ENCODE data around the gene ARHGAP15. TPM values are rescaled to one million over a fixed set of nuclear protein-coding genes. Genes with fewer than 3 reads are reported as not detected.

The ARHGAP15 gene
- total RNA-seq, 1 experiment from 2014 or later: 0.42 TPM

DNA sequence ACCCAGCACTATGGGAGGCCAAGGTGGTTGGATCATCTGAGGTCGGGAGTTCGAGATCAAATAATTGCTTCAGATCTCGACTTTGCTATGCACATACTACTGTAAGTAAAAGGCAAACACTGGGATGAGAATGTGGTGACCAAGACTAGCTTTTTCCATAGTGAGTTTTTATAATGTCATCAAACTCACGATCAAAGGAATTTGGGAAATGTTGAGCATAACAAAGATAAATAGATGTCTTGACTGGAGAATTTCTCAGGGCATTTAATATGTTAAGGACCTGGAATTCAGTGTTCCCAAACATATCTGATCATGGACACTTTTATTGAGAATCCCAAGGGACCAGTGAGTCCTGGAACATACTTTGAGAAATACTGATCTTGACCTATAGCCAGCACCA is 205.6 kb downstream of the ARHGAP15 start:
- H3K4me3 ChIP-seq (replicated peaks in 1 of 2; ENCODE audit: low read depth in 1 of 2, low read length in 2 of 2): no peak overlapping the region
- no peak overlapping the region for H3K9ac ChIP-seq (ENCODE audit: low read length)
- TF ChIP-seq SP1 (IDR thresholded peaks at IDR 0.05; ENCODE audit: low read depth) (no peak), TCF7L2 (IDR thresholded peaks at IDR 0.05; ENCODE audit: borderline replicate concordance, extremely low read depth, insufficient read depth, insufficient read length) (no peak)
- TF ChIP-seq, protein P1, sequence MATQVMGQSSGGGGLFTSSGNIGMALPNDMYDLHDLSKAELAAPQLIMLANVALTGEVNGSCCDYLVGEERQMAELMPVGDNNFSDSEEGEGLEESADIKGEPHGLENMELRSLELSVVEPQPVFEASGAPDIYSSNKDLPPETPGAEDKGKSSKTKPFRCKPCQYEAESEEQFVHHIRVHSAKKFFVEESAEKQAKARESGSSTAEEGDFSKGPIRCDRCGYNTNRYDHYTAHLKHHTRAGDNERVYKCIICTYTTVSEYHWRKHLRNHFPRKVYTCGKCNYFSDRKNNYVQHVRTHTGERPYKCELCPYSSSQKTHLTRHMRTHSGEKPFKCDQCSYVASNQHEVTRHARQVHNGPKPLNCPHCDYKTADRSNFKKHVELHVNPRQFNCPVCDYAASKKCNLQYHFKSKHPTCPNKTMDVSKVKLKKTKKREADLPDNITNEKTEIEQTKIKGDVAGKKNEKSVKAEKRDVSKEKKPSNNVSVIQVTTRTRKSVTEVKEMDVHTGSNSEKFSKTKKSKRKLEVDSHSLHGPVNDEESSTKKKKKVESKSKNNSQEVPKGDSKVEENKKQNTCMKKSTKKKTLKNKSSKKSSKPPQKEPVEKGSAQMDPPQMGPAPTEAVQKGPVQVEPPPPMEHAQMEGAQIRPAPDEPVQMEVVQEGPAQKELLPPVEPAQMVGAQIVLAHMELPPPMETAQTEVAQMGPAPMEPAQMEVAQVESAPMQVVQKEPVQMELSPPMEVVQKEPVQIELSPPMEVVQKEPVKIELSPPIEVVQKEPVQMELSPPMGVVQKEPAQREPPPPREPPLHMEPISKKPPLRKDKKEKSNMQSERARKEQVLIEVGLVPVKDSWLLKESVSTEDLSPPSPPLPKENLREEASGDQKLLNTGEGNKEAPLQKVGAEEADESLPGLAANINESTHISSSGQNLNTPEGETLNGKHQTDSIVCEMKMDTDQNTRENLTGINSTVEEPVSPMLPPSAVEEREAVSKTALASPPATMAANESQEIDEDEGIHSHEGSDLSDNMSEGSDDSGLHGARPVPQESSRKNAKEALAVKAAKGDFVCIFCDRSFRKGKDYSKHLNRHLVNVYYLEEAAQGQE (IDR thresholded peaks at IDR 0.05; ENCODE audit: low read depth): no peak
- no peaks in the 10 kb centered on the region for H3K79me2 ChIP-seq (ENCODE audit: insufficient read depth, low read length)
- H3K9me3 ChIP-seq (ENCODE audit: control insufficient read depth in 1 of 2, insufficient read depth in 1 of 2, low read depth in 1 of 2, low read length in 2 of 2): no peaks in the 10 kb centered on the region
- CTCF ChIA-PET: no interaction called here
- peaks cover 9% of the 10 kb centered on the region for H3K27me3 ChIP-seq (ENCODE audit: insufficient read depth, low read length)
- H4K20me1 ChIP-seq (ENCODE audit: insufficient read depth): no peaks in the 10 kb centered on the region
- H2AFZ ChIP-seq (ENCODE audit: low read depth, low read length, poor library complexity, severe bottlenecking): no peak overlapping the region
- no peak overlapping the region for H3K27ac ChIP-seq (ENCODE audit: low read depth, low read length)
- H3K4me1 ChIP-seq (ENCODE audit: control insufficient read depth in 1 of 2, insufficient read depth in 2 of 2, low read length in 2 of 2): no peaks in the 10 kb centered on the region
- DNase-seq (ENCODE audit: low read depth, low spot score): no peak
- H3K9me2 ChIP-seq (ENCODE audit: insufficient read depth): no peaks in the 10 kb centered on the region
- no peaks in the 10 kb centered on the region for H3K36me3 ChIP-seq (ENCODE audit: control insufficient read depth in 1 of 2, insufficient read depth in 2 of 2, low read length in 2 of 2)
- no peak for ATAC-seq
- RAD21 ChIA-PET (ENCODE audit: low non-redundant PET in 1 of 2, low total read pairs in 2 of 2, uncharacterized antibody in 2 of 2, unreplicated experiment in 2 of 2): no interaction called here
- POLR2A ChIA-PET: no interaction called here
- no peak overlapping the region for H3K4me2 ChIP-seq (ENCODE audit: low read length)
- BruUV-seq (replicated peaks): no TSS peak
- intact Hi-C loops (cut with micrococcal nuclease): no loop called here

DNA sequence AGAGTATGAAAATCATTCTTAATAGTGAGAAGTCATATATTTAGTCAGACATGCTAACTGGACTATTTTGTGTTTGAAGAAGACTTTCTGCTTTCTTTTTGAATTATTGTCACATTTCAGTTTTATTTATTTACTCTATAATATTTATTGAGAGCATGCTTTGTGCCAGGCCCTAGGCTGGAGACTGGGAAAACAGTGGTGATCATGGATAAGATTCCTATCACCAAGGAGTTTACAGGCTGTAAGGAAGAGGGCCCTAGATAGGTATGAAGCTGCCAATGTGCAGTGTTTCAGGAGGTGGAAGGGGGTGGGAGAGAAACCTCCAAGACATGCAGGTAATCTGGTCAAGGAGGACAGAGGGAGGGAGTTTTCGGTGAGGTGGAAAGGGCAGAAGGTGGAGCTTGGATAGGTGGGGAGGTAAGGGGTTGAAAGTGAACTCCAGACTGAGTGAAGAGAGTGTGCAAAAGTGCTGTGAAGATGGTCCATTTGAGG is 207.5 kb downstream of the ARHGAP15 start:
- Histone ChIP-seq H3K9me3 (ENCODE audit: control insufficient read depth in 1 of 2, insufficient read depth in 1 of 2, low read depth in 1 of 2, low read length in 2 of 2) (no peaks in the 10 kb centered on the region), H3K4me2 (ENCODE audit: low read length) (no peak overlapping the region), H3K79me2 (ENCODE audit: insufficient read depth, low read length) (no peaks in the 10 kb centered on the region), H3K27me3 (ENCODE audit: insufficient read depth, low read length) (peaks cover 15% of the 10 kb centered on the region), H2AFZ (ENCODE audit: low read depth, low read length, poor library complexity, severe bottlenecking) (no peak overlapping the region), H4K20me1 (ENCODE audit: insufficient read depth) (no peaks in the 10 kb centered on the region), H3K36me3 (ENCODE audit: control insufficient read depth in 1 of 2, insufficient read depth in 2 of 2, low read length in 2 of 2) (no peaks in the 10 kb centered on the region), H3K9me2 (ENCODE audit: insufficient read depth) (no peaks in the 10 kb centered on the region), H3K4me3 (replicated peaks in 1 of 2; ENCODE audit: low read depth in 1 of 2, low read length in 2 of 2) (no peak overlapping the region), H3K4me1 (ENCODE audit: control insufficient read depth in 1 of 2, insufficient read depth in 2 of 2, low read length in 2 of 2) (no peaks in the 10 kb centered on the region), H3K9ac (ENCODE audit: low read length) (no peak overlapping the region), H3K27ac (ENCODE audit: low read depth, low read length) (no peak overlapping the region)
- TF ChIP-seq ZBTB33 (IDR thresholded peaks at IDR 0.05; ENCODE audit: extremely low read depth, insufficient replicate concordance, low read length) (no peak), TCF7L2 (IDR thresholded peaks at IDR 0.05; ENCODE audit: borderline replicate concordance, extremely low read depth, insufficient read depth, insufficient read length) (no peak), RAD21 (IDR thresholded peaks at IDR 0.05; ENCODE audit: low read depth) (no peak), POLR2A (IDR thresholded peaks at IDR 0.05; ENCODE audit: borderline replicate concordance, extremely low read depth, insufficient read depth, insufficient read length) (no peak), CEBPB (IDR thresholded peaks at IDR 0.05; ENCODE audit: low read depth) (no peak)
- ChIA-PET CTCF (no interaction called here), RAD21 (ENCODE audit: low non-redundant PET in 1 of 2, low total read pairs in 2 of 2, uncharacterized antibody in 2 of 2, unreplicated experiment in 2 of 2) (no interaction called here), POLR2A (no interaction called here)
- intact Hi-C loops (cut with micrococcal nuclease): no loop called here
- ATAC-seq (no peak), DNase-seq (ENCODE audit: low read depth, low spot score) (no peak)
- no TSS peak for BruUV-seq (replicated peaks)
